OCI-LY3 (cell line): Measurements from ENCODE around the gene KLF8.

Experiments
- H2AFZ ChIP-seq: fragments of 200-600, 300-600 bp; shearing (Covaris generic); 2 replicates; pipeline ENCODE4 v1.6.0; 2014; ENCODE audit warnings: antibody characterized with exemption, low read depth, low read length
- H3K27ac ChIP-seq: fragments of 200-600, 300-600 bp; sonication (generic); 2 replicates; pipeline ENCODE4 v1.5.1; 2014; ENCODE audit warnings: mild to moderate bottlenecking, low read length, moderate library complexity, mixed read lengths
- H3K27me3 ChIP-seq: fragments of 200-600, 300-600 bp; sonication (generic); 2 replicates; pipeline ENCODE4 v1.6.1; 2014; ENCODE audit warnings: low read depth, low read length, mixed read lengths
- H3K36me3 ChIP-seq: fragments of 200-600, 300-600 bp; sonication (generic); replicated peaks from 2 replicates; pipeline ENCODE3; 2014; ENCODE audit warnings: low read depth, low read length, mixed read lengths
- H3K4me1 ChIP-seq: fragments of 300-600, 200-600 bp; sonication (generic); 2 replicates; pipeline ENCODE4 v1.6.1; 2014; ENCODE audit warnings: low read length, mixed read lengths
- H3K4me2 ChIP-seq: fragments of 200-600, 300-600 bp; sonication (generic); 2 replicates; pipeline ENCODE4 v1.6.1; 2014; ENCODE audit warnings: low read length, mixed read lengths
- H3K4me3 ChIP-seq: fragments of 300-600, 200-600 bp; sonication (generic); 2 replicates; pipeline ENCODE4 v1.5.1; 2014; ENCODE audit warnings: antibody characterized with exemption, mild to moderate bottlenecking, low read length, moderate library complexity
- H3K79me2 ChIP-seq: fragments of 300-600, 200-600 bp; shearing (Covaris generic); 2 replicates; pipeline ENCODE4 v1.6.1; 2014; ENCODE audit warnings: mild to moderate bottlenecking, low read length, mixed read lengths
- H3K9ac ChIP-seq: fragments of 300-600, 200-600 bp; shearing (Covaris generic); 2 replicates; pipeline ENCODE4 v1.6.0; 2014; ENCODE audit warnings: mild to moderate bottlenecking, low read length, moderate library complexity
- H3K9me3 ChIP-seq: fragments of 200-600, 300-600 bp; shearing (Covaris generic); 2 replicates; pipeline ENCODE4 v1.6.1; 2014; ENCODE audit warnings: low read length, mixed read lengths; ENCODE audit not compliant: insufficient read depth
- H4K20me1 ChIP-seq: fragments of 200-600, 300-600 bp; sonication (generic); 2 replicates; pipeline ENCODE4 v1.6.1; 2016; ENCODE audit warnings: low read length, mixed read lengths; ENCODE audit not compliant: insufficient read depth
- EZH2phosphoT487 ChIP-seq: fragments of 200-600 bp; shearing (Covaris generic); IDR thresholded peaks from 2 replicates; pipeline ENCODE4 v1.6.1; 2018; ENCODE audit warnings: antibody characterized with exemption, mixed run types, low read depth
- TF ChIP-seq, protein P1 (sequence below): fragments of 200-600, 300-600 bp; sonication (generic); IDR thresholded peaks from 2 replicates; pipeline ENCODE4 v1.5.1; 2014; ENCODE audit warnings: antibody characterized with exemption, low read length, low read depth

The KLF8 gene

GRCh38 chrX:56233682-56234081 lies 1.5 kb downstream of the KLF8 start:
- 0 out of 2 replicates have a peak, but pooled peaks cover 3% of the 10 kb centered on the region for H3K4me1 ChIP-seq
- H3K9me3 ChIP-seq, result no peaks in the 10 kb centered on the region
- H4K20me1 ChIP-seq, result no peaks in the 10 kb centered on the region
- peak overlapping the region; percentile 77 for H3K4me3 ChIP-seq
- no peak overlapping the region for H2AFZ ChIP-seq
- peak overlapping the region; percentile 78 for H3K4me2 ChIP-seq
- no peak for TF ChIP-seq EZH2phosphoT487
- H3K36me3 ChIP-seq, result no peaks in the 10 kb centered on the region
- H3K27ac ChIP-seq, result no peak overlapping the region
- no peaks in the 10 kb centered on the region; the same call in 1 of the 2 replicates for H3K27me3 ChIP-seq
- H3K79me2 ChIP-seq, result no peaks in the 10 kb centered on the region
- H3K9ac ChIP-seq, result no peak overlapping the region

GRCh38 chrX:56248492-56248891 lies 16.3 kb downstream of the KLF8 start:
- no peaks in the 10 kb centered on the region for H3K79me2 ChIP-seq
- no peaks in the 10 kb centered on the region for H3K36me3 ChIP-seq
- no peaks in the 10 kb centered on the region for H3K9me3 ChIP-seq
- H3K27me3 ChIP-seq, result no peaks in the 10 kb centered on the region
- no peak overlapping the region for H3K27ac ChIP-seq
- H4K20me1 ChIP-seq, result no peaks in the 10 kb centered on the region
- no peak overlapping the region for H3K9ac ChIP-seq
- peak overlapping the region; percentile 67 for H3K4me3 ChIP-seq
- H2AFZ ChIP-seq, result peak overlapping the region; percentile 98; the same call in 1 of the 2 replicates
- TF ChIP-seq, protein P1, sequence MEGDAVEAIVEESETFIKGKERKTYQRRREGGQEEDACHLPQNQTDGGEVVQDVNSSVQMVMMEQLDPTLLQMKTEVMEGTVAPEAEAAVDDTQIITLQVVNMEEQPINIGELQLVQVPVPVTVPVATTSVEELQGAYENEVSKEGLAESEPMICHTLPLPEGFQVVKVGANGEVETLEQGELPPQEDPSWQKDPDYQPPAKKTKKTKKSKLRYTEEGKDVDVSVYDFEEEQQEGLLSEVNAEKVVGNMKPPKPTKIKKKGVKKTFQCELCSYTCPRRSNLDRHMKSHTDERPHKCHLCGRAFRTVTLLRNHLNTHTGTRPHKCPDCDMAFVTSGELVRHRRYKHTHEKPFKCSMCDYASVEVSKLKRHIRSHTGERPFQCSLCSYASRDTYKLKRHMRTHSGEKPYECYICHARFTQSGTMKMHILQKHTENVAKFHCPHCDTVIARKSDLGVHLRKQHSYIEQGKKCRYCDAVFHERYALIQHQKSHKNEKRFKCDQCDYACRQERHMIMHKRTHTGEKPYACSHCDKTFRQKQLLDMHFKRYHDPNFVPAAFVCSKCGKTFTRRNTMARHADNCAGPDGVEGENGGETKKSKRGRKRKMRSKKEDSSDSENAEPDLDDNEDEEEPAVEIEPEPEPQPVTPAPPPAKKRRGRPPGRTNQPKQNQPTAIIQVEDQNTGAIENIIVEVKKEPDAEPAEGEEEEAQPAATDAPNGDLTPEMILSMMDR, result peak; percentile 72
- TF ChIP-seq EZH2phosphoT487, result no peak
- peak overlapping the region; percentile 85 for H3K4me2 ChIP-seq
- H3K4me1 ChIP-seq, result no peaks in the 10 kb centered on the region

DNA sequence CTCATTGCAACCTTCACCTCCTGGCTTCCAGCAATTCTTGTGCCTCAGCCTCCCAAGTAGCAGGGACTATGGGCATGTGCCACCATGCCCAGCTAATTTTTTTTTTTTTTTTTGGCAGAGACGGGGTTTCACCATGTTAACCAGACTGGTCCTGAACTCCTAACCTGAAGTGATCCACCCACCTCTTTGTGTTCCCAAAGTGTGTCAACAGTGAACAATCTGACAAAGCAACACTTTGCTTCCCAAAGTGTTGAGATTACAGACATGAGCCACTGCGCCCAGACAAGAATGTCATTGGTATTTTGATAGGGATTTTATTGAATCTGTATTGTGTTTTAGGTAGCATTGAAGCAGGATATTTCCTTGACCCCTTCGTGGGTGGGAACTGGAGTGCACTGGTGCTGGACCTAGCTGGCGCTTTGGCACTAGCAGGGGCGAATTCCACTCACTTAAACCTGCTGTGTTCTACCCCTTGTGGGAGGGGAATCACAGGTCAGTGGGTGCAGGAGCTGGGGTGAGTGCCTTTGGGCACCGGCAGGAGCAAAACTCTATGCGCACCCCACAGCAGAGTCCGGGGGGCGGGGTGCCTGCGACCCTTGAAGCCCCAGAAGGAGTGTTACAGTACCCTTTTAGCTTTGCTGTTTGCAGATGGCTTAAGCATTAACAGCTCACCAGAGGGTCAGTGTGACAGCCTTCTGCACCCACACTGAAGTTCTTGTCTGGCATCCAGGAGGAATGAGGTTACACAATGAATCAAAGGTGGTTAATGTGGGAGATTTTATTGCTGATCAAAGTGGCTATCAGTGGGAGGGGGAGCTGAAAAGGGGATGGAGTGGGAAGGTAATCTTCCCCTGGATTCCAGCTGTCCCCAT lies 21.9 kb downstream of the KLF8 start:
- no peak overlapping the region for H3K4me3 ChIP-seq
- no peaks in the 10 kb centered on the region for H4K20me1 ChIP-seq
- no peak overlapping the region for H3K27ac ChIP-seq
- TF ChIP-seq, protein P1, result no peak
- no peak for TF ChIP-seq EZH2phosphoT487
- no peaks in the 10 kb centered on the region for H3K79me2 ChIP-seq
- no peak overlapping the region for H3K4me2 ChIP-seq
- H3K4me1 ChIP-seq, result no peaks in the 10 kb centered on the region
- H3K27me3 ChIP-seq, result no peaks in the 10 kb centered on the region
- H3K36me3 ChIP-seq, result no peaks in the 10 kb centered on the region
- H3K9ac ChIP-seq, result no peak overlapping the region
- no peaks in the 10 kb centered on the region for H3K9me3 ChIP-seq
- no peak overlapping the region for H2AFZ ChIP-seq

DNA sequence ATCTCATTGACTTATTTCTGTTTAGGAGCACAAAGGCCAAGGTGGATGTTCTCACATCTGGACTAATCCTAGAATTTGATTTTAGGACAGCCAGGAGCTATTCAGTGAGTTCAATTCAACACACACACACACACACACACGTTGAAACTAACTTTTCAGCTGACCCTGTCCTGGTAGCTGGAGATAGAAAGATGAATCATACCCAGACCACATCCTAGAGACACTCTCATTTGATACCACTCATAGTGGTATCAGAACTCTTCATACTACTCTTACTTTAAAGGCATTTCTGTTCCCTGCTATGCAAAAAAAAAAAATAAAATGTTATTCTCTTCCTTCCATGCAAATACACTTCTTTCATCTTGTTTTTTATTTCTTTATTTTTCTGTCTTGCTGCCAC lies 36.7 kb downstream of the KLF8 start:
- peaks cover 13% of the 10 kb centered on the region for H3K4me1 ChIP-seq
- no peaks in the 10 kb centered on the region for H3K9me3 ChIP-seq
- H3K9ac ChIP-seq, result no peak overlapping the region
- H3K27ac ChIP-seq, result no peak overlapping the region
- H3K4me2 ChIP-seq, result peak overlapping the region; percentile 22
- no peaks in the 10 kb centered on the region for H4K20me1 ChIP-seq
- no peaks in the 10 kb centered on the region for H3K79me2 ChIP-seq
- TF ChIP-seq, protein P1, result no peak
- TF ChIP-seq EZH2phosphoT487, result no peak
- H3K4me3 ChIP-seq, result no peak overlapping the region
- no peak overlapping the region for H2AFZ ChIP-seq
- no peaks in the 10 kb centered on the region for H3K27me3 ChIP-seq
- H3K36me3 ChIP-seq, result no peaks in the 10 kb centered on the region
